Right lobe of liver (tissue), 6 donors: Measurements from ENCODE around the gene GRIA3. TPM values are rescaled to one million over a fixed set of nuclear protein-coding genes. Genes with fewer than 3 reads are reported as not detected.

ENCODE experiments used
- ATAC-seq, 4 donors: fragments of 200-7000 bp; cut with Tn5 transposase; one replicate each; pipeline ENCODE4 v1.9.1; 2020; ENCODE audit warnings: mild to moderate bottlenecking in 4 of 4, moderate library complexity in 4 of 4
- DNase-seq, 3 donors: peaks; one replicate each; pipeline ENCODE4 v3.0.0-alpha.2; 2020
- H3K27ac ChIP-seq, 3 donors: fragments of 200-600 bp; one replicate each; pipeline ENCODE4 v1.8.0; 2022
- H3K27me3 ChIP-seq, 2 donors: fragments of 200-600 bp; one replicate each; pipeline ENCODE4 v1.8.0; 2022
- H3K36me3 ChIP-seq, 4 donors: fragments of 200-600 bp; sonication (generic) in 1 of 4; one replicate each; pipeline versions ENCODE4 v1.5.1 to v1.8.0; 2017 to 2022; ENCODE audit warnings: control low read depth in 1 of 4
- H3K4me1 ChIP-seq, 4 donors: fragments of 200-600 bp; sonication (generic) in 1 of 4; one replicate each; pipeline versions ENCODE4 v1.5.1 to v1.8.0; 2017 to 2022; ENCODE audit warnings: control low read depth in 1 of 4
- H3K4me3 ChIP-seq, 3 donors: fragments of 200-600 bp; one replicate each; pipeline ENCODE4 v1.8.0; 2022
- H3K9me3 ChIP-seq, 4 donors: fragments of 200-600 bp; sonication (generic) in 1 of 4; one replicate each; pipeline versions ENCODE4 v1.5.1 to v1.8.0; 2017 to 2022; ENCODE audit warnings: control low read depth in 1 of 4
- CTCF ChIP-seq, 4 donors: fragments of 200-600 bp in 3 of 4; fragments of 450-650 bp in 1 of 4; IDR thresholded peaks; one replicate each; pipeline versions ENCODE4 v1.5.1 to v1.8.0; 2016 to 2022; ENCODE audit warnings: antibody characterized with exemption in 4 of 4, mild to moderate bottlenecking in 2 of 4
- POLR2A ChIP-seq: fragments of 450-650 bp; IDR thresholded peaks from one replicate; pipeline ENCODE4 v1.6.1; 2017; ENCODE audit warnings: antibody characterized with exemption, mild to moderate bottlenecking
- WGBS: methylation state at CpG from one replicate; pipeline ENCODE4 v1.1.6; 2018; ENCODE audit warnings: low coverage, low lambda C conversion rate; ENCODE audit not compliant: insufficient coverage; ENCODE audit errors: missing lambda C conversion rate; 5-methylcytosine and 5-hydroxymethylcytosine counted together
- intact Hi-C, 2 donors: fragments of 100-400 bp; cut with DNase I; formaldehyde crosslinking; loops; one replicate each; pipeline versions ENCODE4 v1.11.2 to v1.14.1; 2022
- total RNA-seq, 6 experiments: library from RNA; depleted of rRNA in 2 of 6; stranded (reverse); fragments of >200 nt in 2 of 6; fragmentation: NEBNext Ultra II Directional in 3 of 6; extraction: Animal tissue kit (Norgen Biotek cat#: 25700) in 3 of 6; gene quantifications; one replicate each; pipeline versions ENCODE4 v1.1.0 to v1.2.4, GENCODE V29; 2016 to 2023
- donor health status: DM: no; HTN: yes; CAD: no.
- donor health status: DM: no; HTN: no; CAD: no.
- donor health status: DM: no; HTN: no; CAD: no.
- donor health status: DM: no; HTN: yes; CAD: no.
- donor health status: DM: no; HTN: yes; CAD: no.

Gene GRIA3
- total RNA-seq, 6 experiments from 2014 or later: 0.93 to 6.4 (median 4.1) TPM

GRCh38 chrX:123399709-123400108 is 215.6 kb downstream of the GRIA3 start:
- H3K27ac ChIP-seq: no peak overlapping the region
- no peak for DNase-seq
- H3K9me3 ChIP-seq: no peaks in the 10 kb centered on the region
- intact Hi-C loops: no loop called here
- H3K4me3 ChIP-seq: no peak overlapping the region
- TF ChIP-seq POLR2A (no peak), CTCF (IDR thresholded peaks at IDR 0.05) (no peak)
- 56% methylated on average over 1 of the region's 1 CpG for WGBS
- H3K27me3 ChIP-seq: no peaks in the 10 kb centered on the region
- no peaks in the 10 kb centered on the region for H3K36me3 ChIP-seq
- ATAC-seq: no peak
- H3K4me1 ChIP-seq: no peaks in the 10 kb centered on the region

GRCh38 chrX:123405231-123405630 is 221.2 kb downstream of the GRIA3 start:
- H3K36me3 ChIP-seq: no peaks in the 10 kb centered on the region
- H3K9me3 ChIP-seq: no peaks in the 10 kb centered on the region
- TF ChIP-seq CTCF (IDR thresholded peaks at IDR 0.05) (no peak), POLR2A (no peak)
- no peaks in the 10 kb centered on the region for H3K27me3 ChIP-seq
- DNase-seq (no peak), ATAC-seq (no peak)
- 68% methylated on average over 3 of the region's 3 CpGs for WGBS
- intact Hi-C loops: no loop called here
- H3K4me1 ChIP-seq: no peaks in the 10 kb centered on the region
- H3K4me3 ChIP-seq: no peak overlapping the region
- no peak overlapping the region for H3K27ac ChIP-seq

GRCh38 chrX:123408821-123409737 is 225.0 kb downstream of the GRIA3 start:
- TF ChIP-seq POLR2A (no peak), CTCF (IDR thresholded peaks at IDR 0.05) (no peak)
- H3K4me1 ChIP-seq: no peaks in the 10 kb centered on the region
- intact Hi-C loops: no loop called here
- no peaks in the 10 kb centered on the region for H3K27me3 ChIP-seq
- DNase-seq (no peak), ATAC-seq (no peak)
- no peaks in the 10 kb centered on the region for H3K9me3 ChIP-seq
- 55% methylated on average over 1 of the region's 1 CpG for whole genome bisulfite sequencing
- no peaks in the 10 kb centered on the region for H3K36me3 ChIP-seq
- H3K27ac ChIP-seq: no peak overlapping the region
- no peak overlapping the region for H3K4me3 ChIP-seq

- TF ChIP-seq CTCF (IDR thresholded peaks at IDR 0.05) (peak; percentile 55 to 76 (median 68)), POLR2A (no peak)
- WGBS: 12% methylated on average over 1 of the region's 1 CpG
- Histone ChIP-seq H3K4me3 (no peak overlapping the region), H3K9me3 (no peaks in the 10 kb centered on the region), H3K36me3 (no peaks in the 10 kb centered on the region), H3K27ac (no peak overlapping the region), H3K4me1 (no peaks in the 10 kb centered on the region), H3K27me3 (no peaks in the 10 kb centered on the region)
- peak in 1 of 3 donors; percentile 36 for DNase-seq
- intact Hi-C loops: no loop called here
- peak; percentile 72 to 89 (median 80) for ATAC-seq
These were observed 238.8 kb downstream of the GRIA3 start for GRCh38 chrX:123422875-123423274.
